H1 (cell line): ENCODE results near the gene VMO1. TPM values are rescaled to one million over a fixed set of nuclear protein-coding genes. Genes with fewer than 3 reads are reported as not detected.

Experiments
- CTCF ChIA-PET: fragments of 300-600 bp; sonication (Branson Sonifier 250); formaldehyde crosslinking; loops from one replicate; lab custom pipeline; 2021; ENCODE audit not compliant: partially characterized antibody; lab: Charles Lee
- POLR2A ChIA-PET: fragments of 300-600 bp; sonication (Branson Sonifier 250); formaldehyde crosslinking; loops from one replicate; lab custom pipeline; 2021; ENCODE audit warnings: inconsistent platforms; ENCODE audit not compliant: partially characterized antibody; lab: Charles Lee
- DNase-seq, 2 experiments: peaks; one replicate each; pipeline versions ENCODE4 v3.0.0 to v3.0.0-alpha.2; 2010 to 2022; ENCODE audit warnings: low spot score in 2 of 2, low read depth in 1 of 2, mixed read lengths in 1 of 2
- FAIRE-seq: peaks from 2 replicates; lab custom pipeline; 2011; peaks lifted over from hg19 to GRCh38; lab: Jason Lieb, UNC
- H2AFZ ChIP-seq: 2 replicates; pipeline ENCODE4 v1.8.1; 2012; ENCODE audit warnings: low read length, inconsistent platforms
- H2AK5ac ChIP-seq: 2 replicates; pipeline ENCODE4 v1.6.1; 2013; ENCODE audit warnings: low read depth, low read length
- H2BK120ac ChIP-seq: replicated peaks from 2 replicates; pipeline ENCODE3; 2013; ENCODE audit warnings: low read depth, low read length, inconsistent platforms
- H2BK12ac ChIP-seq: 2 replicates; pipeline ENCODE4 v1.6.1; 2013; ENCODE audit warnings: low read depth, low read length
- H2BK15ac ChIP-seq: 2 replicates; pipeline ENCODE4 v1.6.1; 2013; ENCODE audit warnings: low read length
- H2BK20ac ChIP-seq: 2 replicates; pipeline ENCODE4 v1.6.1; 2013; ENCODE audit warnings: low read length
- H2BK5ac ChIP-seq: 2 replicates; pipeline ENCODE4 v1.6.1; 2013; ENCODE audit warnings: low read depth, low read length
- H3K14ac ChIP-seq: 2 replicates; pipeline ENCODE4 v1.6.1; 2013; ENCODE audit warnings: inconsistent platforms; ENCODE audit not compliant: insufficient read length
- H3K18ac ChIP-seq: 2 replicates; pipeline ENCODE4 v1.6.1; 2013; ENCODE audit warnings: low read length; ENCODE audit errors: extremely low read depth
- H3K23ac ChIP-seq: 2 replicates; pipeline ENCODE4 v1.6.1; 2013; ENCODE audit warnings: inconsistent platforms; ENCODE audit not compliant: insufficient read length
- H3K23me2 ChIP-seq: 2 replicates; pipeline ENCODE4 v1.6.1; 2013; ENCODE audit warnings: low read depth, low read length
- H3K27ac ChIP-seq: 2 replicates; pipeline ENCODE4 v1.6.1; 2011; ENCODE audit warnings: low read depth, low read length, inconsistent platforms
- H3K27me3 ChIP-seq, 4 experiments: replicated peaks in 1 of 4; 1 replicate in 1 of 4; 2 replicates in 3 of 4; pipeline versions ENCODE4 v1.6.1 to v1.8.1; 2011 to 2013; ENCODE audit warnings: low read length in 3 of 4, mild to moderate bottlenecking in 3 of 4, inconsistent platforms in 2 of 4, mixed read lengths in 2 of 4, moderate library complexity in 1 of 4; ENCODE audit not compliant: control insufficient read depth in 3 of 4, insufficient read depth in 3 of 4; ENCODE audit errors: extremely low read depth in 1 of 4
- H3K36me3 ChIP-seq, 4 experiments: 2 replicates each; pipeline versions ENCODE4 v1.6.1 to v1.8.1; 2011 to 2013; ENCODE audit warnings: mild to moderate bottlenecking in 4 of 4, low read length in 3 of 4, moderate library complexity in 2 of 4, control low read depth in 1 of 4, inconsistent platforms in 1 of 4; ENCODE audit not compliant: insufficient read depth in 4 of 4, control insufficient read depth in 2 of 4
- H3K4ac ChIP-seq: replicated peaks from 2 replicates; pipeline ENCODE3; 2013; ENCODE audit warnings: low read length, low read depth, mixed read lengths, inconsistent platforms; ENCODE audit not compliant: insufficient read length
- H3K4me1 ChIP-seq, 4 experiments: replicated peaks in 1 of 4; 1 replicate in 1 of 4; 2 replicates in 3 of 4; pipeline versions ENCODE4 v1.6.1 to v1.8.1; 2011 to 2013; ENCODE audit warnings: low read length in 3 of 4, inconsistent platforms in 2 of 4, mixed read lengths in 1 of 4; ENCODE audit not compliant: insufficient read depth in 4 of 4, control insufficient read depth in 3 of 4
- H3K4me2 ChIP-seq, 2 experiments: 2 replicates each; pipeline versions ENCODE4 v1.6.1 to v1.8.1; 2011 to 2013; ENCODE audit warnings: low read depth in 2 of 2, low read length in 2 of 2, control low read depth in 1 of 2, inconsistent platforms in 1 of 2, mild to moderate bottlenecking in 1 of 2; ENCODE audit not compliant: insufficient read depth in 1 of 2
- H3K4me3 ChIP-seq, 4 experiments: fragments of 200-600, 300-600 bp in 1 of 4; sonication (generic), shearing (Covaris generic), sonication (Bioruptor Twin) in 1 of 4; 2 replicates each; pipeline versions ENCODE4 v1.5.1 to v1.8.1; 2011 to 2016; ENCODE audit warnings: low read length in 4 of 4, low read depth in 3 of 4, control low read depth in 2 of 4, inconsistent platforms in 2 of 4, mild to moderate bottlenecking in 2 of 4, mixed read lengths in 1 of 4, moderate library complexity in 1 of 4; ENCODE audit not compliant: insufficient read depth in 2 of 4; ENCODE audit errors: extremely low read depth in 1 of 4
- H3K56ac ChIP-seq: replicated peaks from 2 replicates; pipeline ENCODE3; 2013; ENCODE audit warnings: low read depth, mild to moderate bottlenecking, mixed read lengths, low read length, inconsistent platforms; ENCODE audit not compliant: insufficient read length
- H3K79me1 ChIP-seq: 2 replicates; pipeline ENCODE4 v1.6.1; 2013; ENCODE audit warnings: low read depth, low read length, control low read depth
- H3K79me2 ChIP-seq, 2 experiments: 2 replicates each; pipeline versions ENCODE4 v1.6.1 to v1.8.1; 2012 to 2013; ENCODE audit warnings: low read length in 2 of 2, mild to moderate bottlenecking in 2 of 2, inconsistent platforms in 1 of 2; ENCODE audit not compliant: insufficient read depth in 2 of 2, control insufficient read depth in 1 of 2
- H3K9ac ChIP-seq, 4 experiments: replicated peaks in 1 of 4; 1 replicate in 1 of 4; 2 replicates in 3 of 4; pipeline versions ENCODE4 v1.6.1 to v1.8.1; 2011 to 2013; ENCODE audit warnings: low read depth in 3 of 4, low read length in 3 of 4, control low read depth in 2 of 4, mild to moderate bottlenecking in 2 of 4, moderate library complexity in 2 of 4, inconsistent platforms in 1 of 4; ENCODE audit errors: extremely low read depth in 1 of 4
- H3K9me3 ChIP-seq, 2 experiments: 2 replicates each; pipeline versions ENCODE4 v1.6.1 to v1.8.1; 2012 to 2013; ENCODE audit warnings: mild to moderate bottlenecking in 2 of 2, moderate library complexity in 2 of 2, control low read depth in 1 of 2, inconsistent platforms in 1 of 2, low read depth in 1 of 2, low read length in 1 of 2, mixed read lengths in 1 of 2; ENCODE audit not compliant: insufficient read depth in 2 of 2
- H4K20me1 ChIP-seq, 2 experiments: replicated peaks in 1 of 2; 2 replicates each; pipeline versions ENCODE3 to v1.8.1; 2011 to 2013; ENCODE audit warnings: inconsistent platforms in 2 of 2, low read length in 2 of 2, mild to moderate bottlenecking in 1 of 2; ENCODE audit not compliant: insufficient read depth in 2 of 2, control insufficient read depth in 1 of 2
- H4K5ac ChIP-seq: 2 replicates; pipeline ENCODE4 v1.6.1; 2013; ENCODE audit warnings: low read length, low read depth, mixed read lengths, inconsistent platforms; ENCODE audit not compliant: insufficient read length
- H4K8ac ChIP-seq: 2 replicates; pipeline ENCODE4 v1.8.0; 2013; ENCODE audit warnings: mild to moderate bottlenecking, moderate library complexity, low read length, inconsistent platforms; ENCODE audit not compliant: insufficient read depth; ENCODE audit errors: extremely low read depth
- H4K91ac ChIP-seq: replicated peaks from 2 replicates; pipeline ENCODE3; 2013; ENCODE audit warnings: low read length, mixed read lengths, inconsistent platforms; ENCODE audit not compliant: insufficient read length
- BRCA1 ChIP-seq: IDR thresholded peaks from 2 replicates; pipeline ENCODE4 v1.6.1; 2012; ENCODE audit warnings: low read depth, low read length, improper control_type of control experiment
- KDM4A ChIP-seq: IDR thresholded peaks from one replicate; pipeline ENCODE4 v1.7.1; 2012; ENCODE audit warnings: low read depth, mild to moderate bottlenecking, moderate library complexity, low read length, inconsistent platforms; ENCODE audit not compliant: severe bottlenecking
- MAFK ChIP-seq: IDR thresholded peaks from 2 replicates; pipeline ENCODE4 v1.6.1; 2012; ENCODE audit warnings: low read depth, mild to moderate bottlenecking, improper control_type of control experiment, low read length
- POLR2A ChIP-seq, 2 experiments: IDR thresholded peaks; 1 replicate in 1 of 2; 2 replicates in 1 of 2; pipeline ENCODE4 v1.6.1; 2011; ENCODE audit warnings: low read depth in 2 of 2, low read length in 2 of 2, mild to moderate bottlenecking in 2 of 2; ENCODE audit errors: control extremely low read depth in 1 of 2
- POU5F1 ChIP-seq: IDR thresholded peaks from 2 replicates; pipeline ENCODE4 v1.6.1; 2011; ENCODE audit warnings: low read depth, mild to moderate bottlenecking, low read length, moderate library complexity
- RBBP5 ChIP-seq: IDR thresholded peaks from 2 replicates; pipeline ENCODE4 v1.7.1; 2012; ENCODE audit warnings: low read depth, mild to moderate bottlenecking, inconsistent platforms, low read length, moderate library complexity, borderline replicate concordance
- RXRA ChIP-seq: IDR thresholded peaks from 2 replicates; pipeline ENCODE4 v1.6.1; 2011; ENCODE audit warnings: low read depth, mild to moderate bottlenecking, low read length, moderate library complexity; ENCODE audit not compliant: insufficient read depth
- SIN3A ChIP-seq, 2 experiments: IDR thresholded peaks in 1 of 2; conservative IDR thresholded peaks in 1 of 2; 2 replicates each; pipeline ENCODE4 v1.6.1; 2011 to 2012; ENCODE audit warnings: low read length in 2 of 2, improper control_type of control experiment in 1 of 2, low read depth in 1 of 2, mild to moderate bottlenecking in 1 of 2
- SIX5 ChIP-seq: IDR thresholded peaks from 2 replicates; pipeline ENCODE4 v1.6.1; 2011; ENCODE audit warnings: mild to moderate bottlenecking, low read depth, low read length
- TEAD4 ChIP-seq: IDR thresholded peaks from 2 replicates; pipeline ENCODE4 v1.6.1; 2012; ENCODE audit warnings: low read depth, low read length, inconsistent platforms, mixed read lengths
- WGBS, 2 experiments: shearing (Covaris generic) in 1 of 2; methylation state at CpG; one replicate each; pipeline versions ENCODE4 v1.1.6 to v1.1.7; 2013 to 2015; ENCODE audit warnings: low lambda C conversion rate in 2 of 2, mixed read lengths in 2 of 2, inconsistent platforms in 1 of 2, low coverage in 1 of 2, missing lambda C conversion rate in 1 of 2; ENCODE audit not compliant: insufficient replicate concordance in 2 of 2, insufficient coverage in 1 of 2, insufficient read length in 1 of 2; ENCODE audit errors: extremely low coverage in 1 of 2, missing lambda C conversion rate in 1 of 2; 5-methylcytosine and 5-hydroxymethylcytosine counted together
- polyA plus RNA-seq, 7 experiments: library from polyadenylated mRNA; depleted of rRNA in 3 of 7; stranded (reverse) in 5 of 7; unstranded in 2 of 7; fragments of >200 nt in 5 of 7; fragments of 200-250 nt in 2 of 7; gene quantifications; 1 replicate in 5 of 7; 2 replicates in 1 of 7; 4 replicates in 1 of 7; pipeline versions ENCODE4 v1.2.1 to v1.2.3, GENCODE V29; 2011 to 2013; ENCODE audit warnings: missing spikeins in 2 of 7, mixed read lengths in 2 of 7
- total RNA-seq: library from RNA; stranded (reverse); fragmentation: NEBNext Ultra II Directional; extraction: Animal tissue kit (Norgen Biotek cat#: 25700); gene quantifications from 2 replicates; pipeline ENCODE4 v1.2.1, GENCODE V29; 2021
- TF ChIP-seq, protein P1 (sequence below): IDR thresholded peaks from 2 replicates; pipeline ENCODE4 v1.6.1; 2011; ENCODE audit warnings: low read depth, mild to moderate bottlenecking, low read length; ENCODE audit not compliant: insufficient read depth
- TF ChIP-seq, protein P2 (sequence below): IDR thresholded peaks from 2 replicates; pipeline ENCODE4 v1.6.1; 2012; ENCODE audit warnings: inconsistent platforms

The VMO1 gene
- total and polyA plus RNA-seq, 2 of the 8 experiments (the other 6 are each of a cell fraction or from before 2014, with no cell fraction given), result 0.30 TPM; not detected in 1

DNA sequence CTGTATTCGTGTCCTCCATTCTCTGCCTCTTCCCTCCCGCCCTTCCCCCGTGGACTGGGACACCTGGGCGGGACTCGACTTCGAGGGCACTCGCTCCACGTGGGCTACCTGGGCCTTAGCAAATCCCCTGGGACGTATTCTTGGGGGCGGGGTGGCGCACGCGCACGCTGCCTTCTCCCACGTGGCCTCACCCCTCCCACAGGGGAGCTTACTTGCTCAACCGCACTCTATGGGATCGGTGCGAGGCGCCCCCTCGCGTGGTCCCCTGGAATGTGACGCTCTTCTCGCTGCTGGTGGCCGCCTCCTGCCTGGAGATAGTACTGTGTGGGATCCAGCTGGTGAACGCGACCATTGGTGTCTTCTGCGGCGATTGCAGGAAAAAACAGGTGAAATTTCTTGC is 3.5 kb downstream of the VMO1 start:
- ChIA-PET POLR2A (interaction anchor here (0.7 to 1.3 kb wide), 3 partner anchors 9 to 185 kb away, joined by 3 read pairs; partner anchors contain the start of gene SPAG7), CTCF (interaction anchor here (0.6 to 2.1 kb wide), 7 partner anchors 8 to 271 kb away, joined by 3 to 5 read pairs (median 4); no protein-coding TSS in a partner anchor)
- Histone ChIP-seq H2BK120ac (no peak overlapping the region), H3K4me2 (no peak overlapping the region), H2AK5ac (no peak overlapping the region), H2BK15ac (no peak overlapping the region), H4K8ac (peak overlapping the region; percentile 83; the same call in 1 of the 2 replicates), H4K5ac (no peak overlapping the region), H3K4me3 (no peak overlapping the region), H3K79me2 (no peaks in the 10 kb centered on the region), H2BK5ac (no peak overlapping the region), H3K18ac (no peak overlapping the region), H3K23ac (no peak overlapping the region), H3K4me1 (peaks cover 0 to 12% (median under 1%) of the 10 kb centered on the region in 4 experiments; a peak in 1 of 7 replicates), H3K23me2 (no peaks in the 10 kb centered on the region), H4K91ac (no peak overlapping the region), H3K79me1 (no peaks in the 10 kb centered on the region), H3K9me3 (no peaks in the 10 kb centered on the region), H3K14ac (no peak overlapping the region), H3K56ac (no peak overlapping the region), H2BK20ac (no peak overlapping the region), H3K9ac (no peak overlapping the region), H3K27ac (no peak overlapping the region), H3K27me3 (0 out of 7 replicates have a peak, but pooled peaks cover 0 to 2% (median 0%) of the 10 kb centered on the region in 4 experiments), H2AFZ (peak overlapping the region; percentile 51; the same call in 1 of the 2 replicates), H3K36me3 (no peaks in the 10 kb centered on the region), H3K4ac (no peak overlapping the region), H2BK12ac (0 out of 2 replicates have a peak overlapping the region, but pooled peaks have one; percentile 27), H4K20me1 (no peaks in the 10 kb centered on the region)
- FAIRE-seq (no peak), DNase-seq (peak in 1 of 2 experiments; percentile 54)
- 81% methylated on average over 28 of the region's 28 CpGs; no CpG with 5 or more reads in 1 of the 2 experiments for WGBS, 2 experiments
- no peak for TF ChIP-seq RBBP5
- no peak for TF ChIP-seq MAFK
- TF ChIP-seq KDM4A, result no peak
- TF ChIP-seq BRCA1, result no peak
- TF ChIP-seq, protein P1, sequence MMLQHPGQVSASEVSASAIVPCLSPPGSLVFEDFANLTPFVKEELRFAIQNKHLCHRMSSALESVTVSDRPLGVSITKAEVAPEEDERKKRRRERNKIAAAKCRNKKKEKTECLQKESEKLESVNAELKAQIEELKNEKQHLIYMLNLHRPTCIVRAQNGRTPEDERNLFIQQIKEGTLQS, result no peak
- TF ChIP-seq SIX5, result no peak
- TF ChIP-seq TEAD4, result peak; percentile 54; the same call in 1 of the 2 replicates
- TF ChIP-seq POU5F1, result no peak
- TF ChIP-seq SIN3A (conservative IDR thresholded peaks at IDR 0.05 in 1 of 2, IDR thresholded peaks at IDR 0.05 in 1 of 2; ENCODE audit: low read depth in 1 of 2, low read length in 2 of 2), result no peak
- TF ChIP-seq, protein P2, sequence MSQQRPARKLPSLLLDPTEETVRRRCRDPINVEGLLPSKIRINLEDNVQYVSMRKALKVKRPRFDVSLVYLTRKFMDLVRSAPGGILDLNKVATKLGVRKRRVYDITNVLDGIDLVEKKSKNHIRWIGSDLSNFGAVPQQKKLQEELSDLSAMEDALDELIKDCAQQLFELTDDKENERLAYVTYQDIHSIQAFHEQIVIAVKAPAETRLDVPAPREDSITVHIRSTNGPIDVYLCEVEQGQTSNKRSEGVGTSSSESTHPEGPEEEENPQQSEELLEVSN, result peak; percentile 93
- TF ChIP-seq RXRA, result no peak
- no peak for TF ChIP-seq POLR2A (IDR thresholded peaks at IDR 0.05; ENCODE audit: control extremely low read depth in 1 of 2, low read depth in 2 of 2, low read length in 2 of 2)
